Myocyte (in vitro differentiated cells): ENCODE measurements around the gene SLC35F4. TPM values are rescaled to one million over a fixed set of nuclear protein-coding genes. Genes with fewer than 3 reads are reported as not detected.

Experiments used
- DNase-seq: peaks from one replicate; pipeline ENCODE4 v3.0.0-alpha.2; 2012; ENCODE audit warnings: low read depth
- total RNA-seq: library from RNA; depleted of rRNA; stranded (reverse); fragments of >200 nt; gene quantifications from 2 replicates; pipeline ENCODE4 v1.2.3, GENCODE V29; 2014

Gene SLC35F4
- total RNA-seq, 1 donor from 2014 or later = not detected

- DNase-seq = no peak
These were observed 231.6 kb downstream of the SLC35F4 start for GRCh38 chr14:57634335-57634734.

GRCh38 chr14:57632649-57633048 lies 233.2 kb downstream of the SLC35F4 start:
- DNase-seq = no peak

- DNase-seq = no peak
These were observed 248.4 kb downstream of the SLC35F4 start for GRCh38 chr14:57617510-57617909.

- DNase-seq = no peak
These were observed 252.9 kb downstream of the SLC35F4 start for GRCh38 chr14:57612946-57613345.

- DNase-seq = no peak
These were observed 254.3 kb downstream of the SLC35F4 start for GRCh38 chr14:57611555-57612075.

- DNase-seq = no peak
These were observed 255.3 kb downstream of the SLC35F4 start for GRCh38 chr14:57610631-57611030.

- DNase-seq = no peak
These were observed 256.5 kb downstream of the SLC35F4 start for GRCh38 chr14:57609192-57610075.

- no peak for DNase-seq
These were observed 258.8 kb downstream of the SLC35F4 start for GRCh38 chr14:57607086-57607485.

GRCh38 chr14:57583396-57583795 lies 282.5 kb downstream of the SLC35F4 start:
- DNase-seq = no peak

- DNase-seq = no peak
These were observed 283.1 kb downstream of the SLC35F4 start for GRCh38 chr14:57582746-57583145.

- DNase-seq = no peak
These were observed 287.1 kb downstream of the SLC35F4 start for GRCh38 chr14:57578801-57579200.

- no peak for DNase-seq
These were observed 289.4 kb downstream of the SLC35F4 start for GRCh38 chr14:57576498-57576897.

- DNase-seq = no peak
These were observed 290.4 kb downstream of the SLC35F4 start for GRCh38 chr14:57575482-57575881.

GRCh38 chr14:57574617-57575288 lies 291.1 kb downstream of the SLC35F4 start:
- DNase-seq = no peak

- DNase-seq = no peak
These were observed 292.7 kb downstream of the SLC35F4 start for GRCh38 chr14:57573173-57573572.

- no peak for DNase-seq
These were observed 297.3 kb downstream of the SLC35F4 start for GRCh38 chr14:57568554-57568953.

- no peak for DNase-seq
These were observed 298.7 kb downstream of the SLC35F4 start for GRCh38 chr14:57567220-57567619.

GRCh38 chr14:57560681-57561080 lies 305.2 kb downstream of the SLC35F4 start:
- no peak for DNase-seq

- DNase-seq = no peak
These were observed 306.3 kb downstream of the SLC35F4 start for GRCh38 chr14:57559576-57559975.

GRCh38 chr14:57549765-57550420 lies 316.0 kb downstream of the SLC35F4 start:
- DNase-seq = no peak

- no peak for DNase-seq
These were observed 316.8 kb downstream of the SLC35F4 start for GRCh38 chr14:57549016-57549564.
